Measurements from ENCODE around the gene BCL2L12.
A peak's percentile ranks its signal among the peaks of the same experiment; 100 is the strongest.
"Not testable (repeated sequence)": the region's sequence is repeated elsewhere in the genome, so short reads cannot be mapped to it uniquely, and the experiment has no call there.

Gene BCL2L12

DNA sequence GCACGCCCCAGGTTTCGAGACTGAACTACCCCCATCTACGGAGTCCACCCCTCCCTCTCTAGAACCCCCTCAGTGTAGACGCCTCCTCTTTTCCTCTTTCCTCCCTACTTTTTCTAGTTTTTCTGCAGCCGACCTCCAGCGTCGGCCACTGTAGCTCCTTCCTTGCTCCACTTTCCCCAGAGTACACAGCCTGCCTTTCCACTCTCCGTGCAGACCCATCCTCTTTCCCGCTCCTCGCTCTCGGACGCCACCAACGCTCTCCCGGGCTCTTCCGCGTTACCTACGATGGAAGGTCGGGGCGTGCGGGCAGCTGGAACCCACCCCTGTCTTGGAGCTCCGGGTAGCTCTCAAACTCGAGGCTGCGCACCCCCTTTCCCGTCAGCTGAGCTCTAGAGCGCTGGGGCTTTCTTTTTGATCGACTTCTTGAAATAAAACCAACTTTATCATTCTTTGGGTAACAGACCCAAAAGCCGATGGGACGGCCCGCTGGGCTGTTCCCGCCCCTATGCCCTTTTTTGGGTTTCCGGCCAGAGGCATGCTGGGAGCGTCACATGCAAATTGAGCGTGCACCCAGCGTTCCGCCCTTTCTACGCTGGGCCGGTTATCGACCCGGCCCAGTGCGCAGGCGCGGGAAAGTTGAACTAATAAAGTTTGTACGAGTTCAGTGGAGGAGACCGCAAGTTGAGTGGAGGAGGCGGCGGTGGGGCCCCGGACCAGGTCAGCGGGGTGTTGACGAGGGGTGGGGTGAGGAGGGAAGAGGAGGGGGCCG lies at the start of gene BCL2L12, which contains the start of gene IRF3:
BCL2L12 (plus strand) TSS at position 583 of the 769 bp plus-strand sequence. CDS start 760 bp downstream, outside the sequence.
IRF3 (minus strand) TSS at position 507 of the 769 bp plus-strand sequence. CDS start 1,019 bp downstream, outside the sequence.
- no peaks in the 10 kb centered on the region for H3K79me2 ChIP-seq
- H3K9ac ChIP-seq: peak within 1 kb of the TSS; percentile 38
- no peaks in the 10 kb centered on the region for H3K36me3 ChIP-seq (ENCODE audit: control insufficient read depth, insufficient read depth, low read length)
- peak within 1 kb of the TSS; percentile 92 for H3K27ac ChIP-seq
- TF ChIP-seq CTCF (IDR thresholded peaks at IDR 0.05): no peak
- H3K4me2 ChIP-seq (ENCODE audit: low read length): peak within 1 kb of the TSS; percentile 100
- peak within 1 kb of the TSS; percentile 96 for H3K4me3 ChIP-seq (ENCODE audit: low read depth, low read length)
- H3K27me3 ChIP-seq (ENCODE audit: control insufficient read depth, insufficient read depth, low read length): no peaks in the 10 kb centered on the region
- H3K9me3 ChIP-seq (ENCODE audit: control insufficient read depth, low read length): no peaks in the 10 kb centered on the region
- H2AFZ ChIP-seq: peak within 1 kb of the TSS; percentile 93
- no peaks in the 10 kb centered on the region for H3K4me1 ChIP-seq

GRCh38 chr19:49616532-49616931 lies 49.2 kb upstream of the BCL2L12 start:
- no peak overlapping the region for H2AFZ ChIP-seq
- H3K27ac ChIP-seq: no peak overlapping the region
- no peak overlapping the region for H3K4me2 ChIP-seq (ENCODE audit: low read length)
- H3K36me3 ChIP-seq (ENCODE audit: control insufficient read depth, insufficient read depth, low read length): no peaks in the 10 kb centered on the region
- H3K4me3 ChIP-seq (ENCODE audit: low read depth, low read length): no peak overlapping the region
- no peaks in the 10 kb centered on the region for H3K4me1 ChIP-seq
- H3K27me3 ChIP-seq (ENCODE audit: control insufficient read depth, insufficient read depth, low read length): no peaks in the 10 kb centered on the region
- no peaks in the 10 kb centered on the region for H3K9me3 ChIP-seq (ENCODE audit: control insufficient read depth, low read length)
- H3K9ac ChIP-seq: no peak overlapping the region
- H3K79me2 ChIP-seq: peaks cover 44% of the 10 kb centered on the region
- TF ChIP-seq CTCF (IDR thresholded peaks at IDR 0.05): no peak

GRCh38 chr19:49616945-49617344 lies 48.8 kb upstream of the BCL2L12 start:
- H3K9me3 ChIP-seq (ENCODE audit: control insufficient read depth, low read length): no peaks in the 10 kb centered on the region
- no peak overlapping the region for H3K4me2 ChIP-seq (ENCODE audit: low read length)
- H3K36me3 ChIP-seq (ENCODE audit: control insufficient read depth, insufficient read depth, low read length): no peaks in the 10 kb centered on the region
- H3K9ac ChIP-seq: no peak overlapping the region
- no peak overlapping the region for H3K27ac ChIP-seq
- no peaks in the 10 kb centered on the region for H3K27me3 ChIP-seq (ENCODE audit: control insufficient read depth, insufficient read depth, low read length)
- no peak overlapping the region for H3K4me3 ChIP-seq (ENCODE audit: low read depth, low read length)
- no peaks in the 10 kb centered on the region for H3K4me1 ChIP-seq
- no peak for TF ChIP-seq CTCF (IDR thresholded peaks at IDR 0.05)
- H2AFZ ChIP-seq: no peak overlapping the region
- H3K79me2 ChIP-seq: peaks cover 44% of the 10 kb centered on the region

- not testable (repeated sequence) for H3K9ac ChIP-seq; H3K4me1 ChIP-seq; H2AFZ ChIP-seq; H3K27me3 ChIP-seq (ENCODE audit: control insufficient read depth, insufficient read depth, low read length); H3K27ac ChIP-seq; H3K4me2 ChIP-seq (ENCODE audit: low read length); H3K36me3 ChIP-seq (ENCODE audit: control insufficient read depth, insufficient read depth, low read length); H3K4me3 ChIP-seq (ENCODE audit: low read depth, low read length); H3K9me3 ChIP-seq (ENCODE audit: control insufficient read depth, low read length)
- H3K79me2 ChIP-seq: peaks cover 37% of the 10 kb centered on the region
Observed at GRCh38 chr19:49617860-49618259, 47.9 kb upstream of the BCL2L12 start.

DNA sequence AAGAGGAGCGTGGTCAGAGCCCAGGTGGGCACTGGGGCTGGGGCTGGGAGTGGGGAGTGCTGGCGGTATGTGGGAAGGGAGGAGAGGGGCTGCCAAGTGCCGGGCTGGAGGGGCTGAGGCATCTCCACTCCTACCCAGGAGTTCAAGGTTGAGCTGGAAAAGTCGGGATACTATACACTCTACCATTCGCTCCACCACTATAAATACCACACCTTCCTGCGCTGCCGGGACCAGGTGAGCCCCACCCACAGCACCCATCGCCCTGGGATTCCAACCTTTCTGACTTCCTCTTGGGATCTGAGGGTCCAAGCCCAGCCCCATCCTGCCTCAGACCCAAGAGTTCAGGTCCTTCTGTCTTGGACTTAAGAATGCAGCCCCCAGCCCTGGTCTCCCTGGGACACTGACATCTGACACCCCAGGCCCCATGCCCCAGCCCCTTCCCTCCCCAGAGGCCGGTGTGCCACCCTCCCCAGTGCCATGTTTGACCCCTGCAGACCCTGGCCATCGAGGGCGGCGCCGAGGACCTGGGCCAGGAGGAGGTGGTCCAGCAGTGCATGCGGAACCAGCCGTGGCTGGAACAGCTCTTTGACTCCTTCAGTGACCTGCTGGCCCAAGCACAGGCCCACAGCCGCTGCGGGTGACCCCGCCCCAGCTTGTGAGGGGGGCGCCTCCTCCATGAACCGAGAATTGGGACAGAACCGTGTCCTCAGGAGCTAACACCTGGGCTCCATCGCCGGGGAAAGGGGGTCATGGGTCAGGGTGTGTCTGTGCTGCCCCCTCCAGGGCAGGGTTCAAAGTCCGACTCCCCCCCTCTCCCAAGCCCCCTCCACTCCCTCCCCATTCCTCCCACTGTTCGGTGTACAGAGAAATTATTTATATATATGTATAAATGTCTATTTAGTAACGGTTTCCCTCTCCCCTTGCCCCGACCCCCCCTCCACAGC lies 40.5 kb upstream of the BCL2L12 start:
- Histone ChIP-seq H3K9me3 (ENCODE audit: control insufficient read depth, low read length) (no peaks in the 10 kb centered on the region), H3K79me2 (peaks cover 9% of the 10 kb centered on the region), H3K27ac (no peak overlapping the region), H3K27me3 (ENCODE audit: control insufficient read depth, insufficient read depth, low read length) (no peaks in the 10 kb centered on the region), H3K4me1 (no peaks in the 10 kb centered on the region), H3K4me3 (ENCODE audit: low read depth, low read length) (no peak overlapping the region), H3K9ac (no peak overlapping the region), H3K36me3 (ENCODE audit: control insufficient read depth, insufficient read depth, low read length) (no peaks in the 10 kb centered on the region), H3K4me2 (ENCODE audit: low read length) (no peak overlapping the region), H2AFZ (no peak overlapping the region)
- TF ChIP-seq CTCF (IDR thresholded peaks at IDR 0.05): no peak
